PC-3 (cell line): ENCODE measurements around the gene ENAH.

Experiments
- EZH2 ChIP-seq: fragments of 300-600 bp; sonication (generic); IDR thresholded peaks from one replicate; pipeline ENCODE4 v1.6.1; 2017; ENCODE audit warnings: antibody characterized with exemption, mild to moderate bottlenecking, low read length; ENCODE audit not compliant: unreplicated experiment
- TF ChIP-seq, protein P1 (sequence below): fragments of 300-600 bp; sonication (generic); conservative IDR thresholded peaks from 2 replicates; pipeline ENCODE4 v1.5.1; 2017; ENCODE audit warnings: antibody characterized with exemption, low read depth, mild to moderate bottlenecking, low read length

GRCh38 chr1:225617956-225618355, 35.0 kb downstream of the ENAH start:
- TF ChIP-seq, protein P1, sequence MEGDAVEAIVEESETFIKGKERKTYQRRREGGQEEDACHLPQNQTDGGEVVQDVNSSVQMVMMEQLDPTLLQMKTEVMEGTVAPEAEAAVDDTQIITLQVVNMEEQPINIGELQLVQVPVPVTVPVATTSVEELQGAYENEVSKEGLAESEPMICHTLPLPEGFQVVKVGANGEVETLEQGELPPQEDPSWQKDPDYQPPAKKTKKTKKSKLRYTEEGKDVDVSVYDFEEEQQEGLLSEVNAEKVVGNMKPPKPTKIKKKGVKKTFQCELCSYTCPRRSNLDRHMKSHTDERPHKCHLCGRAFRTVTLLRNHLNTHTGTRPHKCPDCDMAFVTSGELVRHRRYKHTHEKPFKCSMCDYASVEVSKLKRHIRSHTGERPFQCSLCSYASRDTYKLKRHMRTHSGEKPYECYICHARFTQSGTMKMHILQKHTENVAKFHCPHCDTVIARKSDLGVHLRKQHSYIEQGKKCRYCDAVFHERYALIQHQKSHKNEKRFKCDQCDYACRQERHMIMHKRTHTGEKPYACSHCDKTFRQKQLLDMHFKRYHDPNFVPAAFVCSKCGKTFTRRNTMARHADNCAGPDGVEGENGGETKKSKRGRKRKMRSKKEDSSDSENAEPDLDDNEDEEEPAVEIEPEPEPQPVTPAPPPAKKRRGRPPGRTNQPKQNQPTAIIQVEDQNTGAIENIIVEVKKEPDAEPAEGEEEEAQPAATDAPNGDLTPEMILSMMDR: no peak
- TF ChIP-seq EZH2: no peak
